ENCODE measurements around the gene LRP8.

LRP8 gene

DNA sequence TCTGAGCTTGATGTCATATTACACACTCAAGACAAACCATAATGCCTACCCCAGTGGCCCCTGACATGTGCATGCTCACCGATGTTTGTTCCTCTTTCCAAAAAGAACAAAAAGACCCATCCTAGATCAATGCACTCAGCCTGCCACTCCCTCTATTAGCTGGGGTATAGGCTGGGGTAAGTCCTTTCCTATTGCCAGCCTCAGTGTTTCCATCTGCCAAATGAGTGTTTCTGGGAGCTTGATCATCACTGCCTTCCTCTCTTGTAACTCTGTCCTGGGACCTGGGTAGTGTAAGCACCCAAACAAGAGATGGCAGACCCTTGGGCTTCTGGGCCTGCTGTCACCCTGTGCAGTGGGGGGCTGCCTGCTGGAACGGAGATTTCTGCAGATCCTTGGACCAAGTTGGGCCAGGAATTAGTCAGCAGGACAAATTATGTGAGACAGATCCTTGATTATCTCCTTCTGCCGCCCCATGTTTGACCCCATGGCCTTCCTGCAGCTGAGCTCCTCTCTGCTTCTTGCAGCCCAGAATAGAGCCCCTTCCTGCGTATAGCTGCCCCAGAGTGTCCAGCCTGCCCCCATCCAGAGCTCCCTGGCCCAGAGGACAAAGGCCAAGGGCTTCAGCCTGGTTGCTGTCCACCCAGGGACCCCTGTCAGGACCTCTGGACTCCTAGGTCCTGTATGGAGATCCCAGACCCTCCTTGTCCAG is 31.5 kb upstream of the LRP8 start:
- DNase-seq (ENCODE audit: low read depth) = no peak

DNA sequence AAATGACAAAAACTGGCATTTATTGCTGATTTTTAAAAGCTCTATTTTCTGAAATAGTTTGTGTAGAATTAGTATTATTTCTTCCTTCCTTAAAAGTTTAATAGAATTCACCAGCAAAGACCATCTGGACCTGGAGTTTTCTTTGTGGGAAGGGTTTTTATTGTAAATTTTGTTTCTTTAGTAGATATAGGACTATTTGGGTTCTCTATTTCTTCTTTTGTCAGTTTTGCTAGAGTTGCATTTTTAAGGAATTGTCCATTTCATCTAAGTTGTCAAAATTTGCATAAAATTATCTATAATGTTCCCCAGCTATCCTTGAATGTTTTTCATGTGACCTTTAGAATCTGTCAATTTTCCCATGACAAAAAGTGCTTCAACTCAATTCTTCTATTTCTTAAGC is 28.8 kb upstream of the LRP8 start:
- no peak for DNase-seq (ENCODE audit: low read depth)

GRCh38 chr1:53354119-53354518 is 26.2 kb upstream of the LRP8 start:
- no peak for DNase-seq (ENCODE audit: low read depth)

DNA sequence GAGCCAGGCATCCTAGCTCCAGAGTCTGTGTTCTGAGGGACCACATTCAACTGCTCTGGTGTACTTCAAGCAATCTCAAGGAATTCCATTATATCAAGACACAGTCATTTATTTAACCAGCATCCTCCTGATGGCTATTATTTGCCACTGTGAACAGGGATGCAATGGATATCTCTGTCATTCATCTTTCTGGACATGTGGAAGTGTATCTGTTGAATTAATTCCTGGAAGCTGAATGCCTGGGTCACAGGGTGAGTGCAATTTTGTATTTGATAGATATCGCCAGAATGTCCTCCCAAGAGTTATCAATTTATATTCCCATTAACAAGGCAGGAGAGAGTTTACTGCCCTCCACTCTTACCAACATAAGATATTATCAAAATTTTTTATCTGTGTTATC is 24.7 kb upstream of the LRP8 start:
- DNase-seq (ENCODE audit: low read depth) = no peak

DNA sequence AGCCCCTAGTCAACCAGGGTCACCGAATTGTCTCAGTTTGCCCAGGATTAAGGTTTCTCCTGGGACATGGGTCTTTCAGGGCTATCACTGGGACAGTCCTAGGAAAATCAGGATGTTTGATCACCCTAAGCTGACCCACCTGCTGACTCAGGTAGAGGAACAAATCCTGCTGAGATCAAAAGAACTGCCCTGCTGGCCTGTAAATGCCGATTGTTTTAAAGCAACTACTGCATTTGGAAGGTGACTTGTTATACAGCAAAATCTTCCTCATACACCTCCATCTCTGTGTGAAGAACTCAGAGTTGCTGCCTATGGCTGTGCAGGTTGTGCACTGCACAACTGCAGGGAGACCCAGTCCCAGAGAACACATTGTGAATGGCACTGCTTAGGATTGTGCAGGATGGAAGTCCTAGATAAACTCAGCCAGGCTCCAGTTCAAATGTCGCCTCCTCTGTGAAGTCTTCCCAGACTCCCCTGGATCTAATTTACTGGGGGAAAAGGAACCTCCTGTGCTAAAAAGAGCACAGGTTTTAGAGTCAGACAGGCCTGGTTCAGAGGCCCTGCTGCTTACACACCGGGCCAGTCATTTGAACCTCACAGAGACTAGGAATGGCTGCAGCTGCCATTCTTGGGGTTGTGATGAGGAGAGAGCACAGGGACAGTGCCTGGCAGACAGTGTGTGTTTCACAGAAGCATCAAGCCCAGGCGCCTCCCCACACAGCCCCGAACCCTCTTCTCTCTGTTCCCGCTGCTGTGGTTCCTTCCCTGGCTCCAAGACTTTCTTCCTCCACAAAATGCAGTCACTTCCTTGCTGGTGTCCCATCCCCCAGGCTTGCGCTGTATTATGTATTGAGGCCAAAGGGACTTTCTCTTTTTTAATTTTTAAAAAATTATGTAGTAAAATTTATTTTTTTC is 23.2 kb upstream of the LRP8 start:
- DNase-seq (ENCODE audit: low read depth) = no peak

DNA sequence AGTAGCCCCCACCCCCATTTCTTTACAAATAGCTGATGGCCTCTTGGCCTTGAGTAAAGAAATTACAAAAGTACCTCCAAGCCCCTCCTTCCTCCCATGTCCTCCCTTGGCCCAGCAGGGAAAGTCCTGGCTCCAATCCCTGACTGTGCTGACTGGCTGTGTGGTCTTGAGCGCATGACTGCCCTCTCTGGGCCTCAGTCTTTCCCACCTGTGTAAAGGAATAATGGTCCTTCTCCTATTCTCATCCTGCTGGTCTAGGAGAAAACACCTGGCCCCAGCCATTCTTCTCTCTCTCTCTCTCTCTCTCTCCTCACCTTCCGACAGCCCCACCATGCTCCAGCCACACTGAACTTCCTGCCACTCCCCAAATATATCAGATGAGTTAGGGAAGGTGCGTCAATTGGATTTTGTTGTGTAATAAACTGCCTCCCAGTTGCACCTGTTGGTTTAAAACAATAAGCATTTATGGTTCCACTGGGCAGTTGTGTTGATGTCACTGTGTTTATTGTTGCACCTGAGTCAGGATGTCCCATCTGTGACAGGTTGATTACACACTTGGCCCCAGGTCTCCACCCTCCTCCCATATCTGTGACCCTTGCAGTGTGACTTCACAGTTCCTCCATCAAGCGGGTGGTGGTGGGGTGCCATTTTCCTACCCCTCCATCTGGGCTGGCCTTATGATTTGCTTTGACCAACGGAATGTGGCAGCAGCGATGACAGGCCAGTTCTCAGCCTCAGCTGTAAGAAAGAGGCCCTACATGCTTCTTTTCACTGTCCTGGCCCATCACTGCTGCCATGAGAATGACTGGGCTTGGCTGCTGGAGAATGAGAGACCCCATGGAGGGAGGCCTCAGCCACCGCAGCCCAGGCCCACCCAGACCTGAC is 22.3 kb upstream of the LRP8 start:
- DNase-seq (ENCODE audit: low read depth) = no peak

GRCh38 chr1:53349369-53349835 is 21.5 kb upstream of the LRP8 start:
- no peak for DNase-seq (ENCODE audit: low read depth)

DNA sequence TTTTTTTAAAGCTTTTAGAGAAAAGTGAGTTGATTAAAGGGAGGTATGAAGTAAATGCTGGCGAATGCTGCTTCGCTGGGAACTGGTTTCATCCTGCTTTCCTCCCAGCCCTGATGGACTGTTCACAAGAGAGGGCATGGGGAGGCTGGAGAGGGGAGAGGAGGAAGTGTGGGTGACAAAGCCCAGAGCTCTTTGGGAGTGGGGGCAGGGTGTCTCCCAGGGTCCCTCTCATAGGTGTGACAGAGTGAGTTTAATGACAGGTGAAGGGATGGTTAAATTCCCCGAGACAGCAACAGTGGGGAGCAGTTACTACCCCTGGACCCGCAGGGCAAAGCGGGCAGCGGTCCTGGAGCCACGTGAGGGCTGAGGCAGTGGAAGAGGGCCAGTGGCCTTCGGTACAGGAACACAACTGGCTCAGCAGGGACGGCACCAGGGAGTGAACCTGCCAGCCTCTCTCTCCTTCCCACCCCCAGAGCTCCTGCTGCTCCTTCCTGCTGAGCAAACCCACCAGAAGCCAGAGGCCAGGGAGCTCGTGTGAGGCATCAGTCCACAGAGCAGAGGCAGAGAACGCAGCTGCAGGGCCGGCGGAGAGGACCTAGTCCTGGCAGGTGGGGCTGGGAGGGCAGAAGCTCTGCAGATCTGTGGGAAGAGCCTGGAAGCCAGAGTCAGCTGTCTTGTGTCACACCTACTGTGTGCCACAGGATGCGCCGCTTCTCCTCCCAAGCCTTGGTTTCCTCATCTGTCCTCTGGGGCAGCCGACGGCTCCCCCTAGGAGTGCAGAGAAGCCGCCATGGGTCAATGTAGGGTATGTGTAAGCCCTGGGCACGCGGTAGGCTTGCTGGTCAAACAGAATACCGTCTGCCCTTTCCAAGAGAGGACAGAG is 20.9 kb upstream of the LRP8 start:
- DNase-seq (ENCODE audit: low read depth) = no peak

- no peak for DNase-seq (ENCODE audit: low read depth)
These were observed 18.9 kb upstream of the LRP8 start for GRCh38 chr1:53346814-53347176.

GRCh38 chr1:53345996-53346813 is 18.3 kb upstream of the LRP8 start:
- DNase-seq (ENCODE audit: low read depth) = no peak

DNA sequence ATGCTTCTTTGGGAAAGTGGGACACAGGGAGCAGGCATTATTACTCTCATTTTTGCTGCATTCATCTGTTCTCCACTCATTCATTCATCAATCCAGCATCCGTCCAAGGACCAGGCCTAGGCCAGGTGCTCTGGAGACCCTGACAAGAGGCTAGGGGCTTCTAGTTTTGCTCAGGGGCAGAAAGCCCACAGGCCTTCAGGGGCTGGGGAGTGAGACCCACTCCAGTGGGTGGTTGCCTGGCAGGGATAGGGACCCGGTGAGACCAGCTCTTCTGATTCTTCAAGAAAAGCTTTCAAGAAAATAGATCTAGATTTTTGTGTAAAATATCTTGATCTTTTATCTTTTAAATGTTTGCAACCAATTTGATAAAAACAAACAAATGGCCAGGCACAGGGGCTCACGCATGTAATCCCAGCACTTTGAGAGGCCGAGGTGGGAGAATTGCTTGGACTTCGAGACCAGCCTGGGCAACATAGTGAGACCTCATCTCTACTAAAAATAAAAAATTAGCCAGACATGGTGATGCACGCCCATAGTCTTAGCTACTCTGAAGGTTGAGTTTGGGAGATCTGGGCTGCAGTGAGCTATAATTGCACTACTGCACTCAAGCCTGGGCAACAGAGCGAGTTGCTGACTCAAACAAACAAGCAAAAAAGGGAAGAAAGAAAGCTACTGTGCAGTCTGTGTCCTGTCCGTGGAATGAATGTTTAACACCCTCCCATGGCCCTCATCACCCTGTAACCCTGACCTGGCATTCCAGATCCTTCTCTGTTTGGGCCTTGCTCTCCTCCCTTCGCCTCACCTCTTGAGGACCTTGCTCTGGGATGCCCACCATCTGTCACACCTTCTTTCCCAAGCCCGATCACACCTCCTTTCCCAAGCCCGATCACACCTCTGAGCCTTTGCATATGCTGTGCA is 17.3 kb upstream of the LRP8 start:
- no peak for DNase-seq (ENCODE audit: low read depth)

DNA sequence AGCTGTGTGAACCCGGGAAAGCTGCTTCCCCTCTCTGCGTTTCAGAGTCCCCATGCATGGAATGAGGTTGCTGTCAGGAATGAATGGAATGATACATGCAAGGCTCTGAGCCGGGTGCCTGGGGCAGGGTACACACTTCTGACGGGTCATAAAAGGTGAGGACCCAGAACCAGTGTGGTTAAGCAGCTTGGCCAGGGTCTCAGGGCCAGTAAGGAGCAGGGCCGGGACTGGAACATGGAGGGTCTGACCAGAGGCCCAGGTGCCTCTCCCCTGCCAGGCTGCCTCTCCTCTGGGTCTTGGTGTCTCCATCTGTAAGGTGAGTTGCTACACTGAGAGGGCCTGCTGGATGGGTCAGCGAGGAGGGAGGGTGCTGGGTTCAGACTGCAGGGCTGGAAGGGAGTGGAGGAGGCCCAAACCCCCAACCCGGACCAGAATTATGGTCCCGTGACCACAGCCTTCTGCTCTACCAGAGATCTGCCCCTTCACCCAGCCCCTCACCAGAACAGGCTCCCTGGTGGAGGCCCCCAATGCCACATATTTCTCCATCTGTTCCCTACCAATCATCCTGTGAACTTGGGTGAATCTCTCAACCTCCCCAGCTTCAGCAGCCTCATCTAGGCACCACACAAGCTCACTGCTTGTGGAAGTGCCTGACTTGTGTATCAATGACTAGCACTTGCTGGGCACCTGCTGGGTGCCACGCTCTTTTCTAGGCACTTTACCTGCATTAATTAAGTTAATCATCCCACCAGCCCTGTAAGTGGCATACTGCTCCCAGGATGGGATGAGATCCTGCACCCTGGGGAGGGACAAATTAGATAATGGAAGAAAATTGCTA is 16.2 kb upstream of the LRP8 start:
- no peak for DNase-seq (ENCODE audit: low read depth)

- no peak for DNase-seq (ENCODE audit: low read depth)
These were observed 15.0 kb upstream of the LRP8 start for GRCh38 chr1:53342735-53343470.

DNA sequence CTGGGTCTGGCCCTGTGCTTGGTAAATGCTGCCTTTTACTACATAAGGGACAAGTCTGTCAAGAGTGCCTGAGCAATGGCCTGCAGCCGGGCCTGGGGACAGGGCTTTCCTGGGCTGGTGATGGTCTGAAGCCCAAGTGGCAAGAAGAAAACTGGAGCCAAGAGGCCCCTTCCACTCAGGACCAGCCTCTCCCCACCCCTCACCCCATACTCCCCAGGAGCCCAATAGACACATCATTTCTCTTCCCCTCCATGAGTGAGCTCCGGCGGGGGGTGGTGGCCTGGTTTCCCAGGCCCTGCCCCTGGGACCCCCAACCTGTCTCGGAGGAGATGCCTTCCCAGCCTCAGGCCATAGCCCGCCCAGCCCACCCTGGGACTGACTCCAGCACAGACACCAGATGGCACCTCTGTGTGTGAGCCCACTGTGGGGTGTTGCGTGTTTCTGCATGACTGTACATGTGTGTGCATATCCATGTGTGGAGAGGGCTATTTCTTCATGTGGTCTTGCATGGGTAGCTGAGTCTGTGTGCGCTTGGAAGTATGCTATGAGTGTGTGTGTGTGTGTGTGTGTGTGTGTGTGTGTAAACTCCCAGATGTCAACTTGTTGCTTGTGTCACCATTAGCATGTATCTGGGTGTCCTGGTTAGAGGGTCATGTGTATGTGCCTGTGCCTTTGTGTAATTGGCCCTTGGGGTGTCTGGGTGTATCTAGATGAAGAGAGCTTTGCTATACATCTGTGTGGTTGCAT is 14.3 kb upstream of the LRP8 start:
- DNase-seq (ENCODE audit: low read depth) = no peak

DNA sequence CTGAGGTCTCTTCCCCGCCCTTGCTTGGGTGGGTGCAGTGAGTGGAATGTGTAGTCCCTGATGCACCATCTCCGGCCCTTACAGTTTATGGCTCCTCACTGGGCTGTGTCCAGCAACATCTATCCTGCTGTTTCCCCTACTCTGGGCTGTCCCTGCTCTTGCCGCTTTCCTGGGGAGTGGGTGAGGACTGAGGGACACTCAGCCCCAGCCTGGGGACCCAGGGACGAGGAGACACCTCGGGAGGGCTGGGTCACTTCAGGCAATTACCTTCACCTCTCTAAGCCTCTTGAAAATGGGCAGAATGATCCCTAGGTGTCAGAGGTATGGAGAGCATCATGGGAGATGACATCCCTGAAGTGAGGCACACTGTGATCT is 13.6 kb upstream of the LRP8 start:
- no peak for DNase-seq (ENCODE audit: low read depth)

GRCh38 chr1:53340660-53341520 is 13.0 kb upstream of the LRP8 start:
- DNase-seq (ENCODE audit: low read depth) = no peak
